Trophoblast cell (in vitro differentiated cells and primary cell): Measurements from ENCODE around the gene TANK.

Experiments used
- DNase-seq, 2 donors: peaks; one replicate each; pipeline ENCODE4 v3.0.0-alpha.2; 2016
- H2AFZ ChIP-seq: 2 replicates; pipeline ENCODE4 v1.6.1; 2013; ENCODE audit warnings: low read length, moderate library complexity, mild to moderate bottlenecking; ENCODE audit not compliant: insufficient read depth, poor library complexity
- H2AK5ac ChIP-seq: 2 replicates; pipeline ENCODE4 v1.6.1; 2013; ENCODE audit warnings: mild to moderate bottlenecking, low read length
- H2BK120ac ChIP-seq: 2 replicates; pipeline ENCODE4 v1.6.1; 2013; ENCODE audit warnings: low read length, mild to moderate bottlenecking, moderate library complexity; ENCODE audit not compliant: insufficient read depth, poor library complexity
- H2BK12ac ChIP-seq: 2 replicates; pipeline ENCODE4 v1.6.1; 2013; ENCODE audit warnings: mild to moderate bottlenecking, low read length, moderate library complexity
- H2BK5ac ChIP-seq: 2 replicates; pipeline ENCODE4 v1.6.1; 2013; ENCODE audit warnings: low read length, low read depth, moderate library complexity, mild to moderate bottlenecking; ENCODE audit not compliant: poor library complexity
- H3K14ac ChIP-seq: 2 replicates; pipeline ENCODE4 v1.6.1; 2013; ENCODE audit warnings: mild to moderate bottlenecking, low read length
- H3K18ac ChIP-seq: 2 replicates; pipeline ENCODE4 v1.6.1; 2013; ENCODE audit warnings: mild to moderate bottlenecking, low read length
- H3K23ac ChIP-seq: 2 replicates; pipeline ENCODE4 v1.6.1; 2013; ENCODE audit warnings: low read length
- H3K27ac ChIP-seq: 2 replicates; pipeline ENCODE4 v1.5.1; 2013; ENCODE audit warnings: low read depth, mild to moderate bottlenecking, inconsistent platforms, low read length, moderate library complexity
- H3K27me3 ChIP-seq: 2 replicates; pipeline ENCODE4 v1.6.1; 2013; ENCODE audit warnings: inconsistent platforms, mild to moderate bottlenecking, low read length, moderate library complexity; ENCODE audit not compliant: insufficient read depth
- H3K36me3 ChIP-seq, 2 experiments: 1 replicate in 1 of 2; 2 replicates in 1 of 2; pipeline ENCODE4 v1.6.1; 2013; ENCODE audit warnings: low read length in 2 of 2, mild to moderate bottlenecking in 2 of 2, moderate library complexity in 1 of 2; ENCODE audit not compliant: insufficient read depth in 2 of 2, control insufficient read depth in 1 of 2
- H3K4ac ChIP-seq: 2 replicates; pipeline ENCODE4 v1.6.1; 2013; ENCODE audit warnings: low read depth, mild to moderate bottlenecking, low read length, moderate library complexity
- H3K4me1 ChIP-seq, 2 experiments: 1 replicate in 1 of 2; 2 replicates in 1 of 2; pipeline ENCODE4 v1.6.1; 2013; ENCODE audit warnings: low read length in 2 of 2, mild to moderate bottlenecking in 2 of 2, moderate library complexity in 1 of 2; ENCODE audit not compliant: insufficient read depth in 2 of 2, control insufficient read depth in 1 of 2
- H3K4me2 ChIP-seq: 2 replicates; pipeline ENCODE4 v1.6.1; 2013; ENCODE audit warnings: inconsistent platforms, mild to moderate bottlenecking, low read length, moderate library complexity
- H3K4me3 ChIP-seq: 2 replicates; pipeline ENCODE4 v1.5.1; 2013; ENCODE audit warnings: mild to moderate bottlenecking, low read depth, low read length, inconsistent platforms
- H3K79me1 ChIP-seq: one replicate; pipeline ENCODE4 v1.6.1; 2013; ENCODE audit warnings: low read length
- H3K79me2 ChIP-seq: 2 replicates; pipeline ENCODE4 v1.6.1; 2013; ENCODE audit warnings: low read length, mild to moderate bottlenecking; ENCODE audit not compliant: control insufficient read depth, insufficient read depth, poor library complexity
- H3K9ac ChIP-seq: 2 replicates; pipeline ENCODE4 v1.6.1; 2013; ENCODE audit warnings: mild to moderate bottlenecking, low read length
- H3K9me3 ChIP-seq: 2 replicates; pipeline ENCODE4 v1.6.1; 2013; ENCODE audit warnings: low read depth, mild to moderate bottlenecking, control low read depth, inconsistent platforms, low read length; ENCODE audit not compliant: insufficient read depth
- H4K12ac ChIP-seq: 2 replicates; pipeline ENCODE4 v1.6.1; 2013; ENCODE audit warnings: low read depth, mild to moderate bottlenecking, low read length, moderate library complexity
- H4K8ac ChIP-seq: 2 replicates; pipeline ENCODE4 v1.6.1; 2013; ENCODE audit warnings: low read depth, mild to moderate bottlenecking, low read length, moderate library complexity
- H4K91ac ChIP-seq: one replicate; pipeline ENCODE4 v1.6.1; 2013; ENCODE audit warnings: low read depth, mild to moderate bottlenecking, low read length, moderate library complexity
- WGBS: extraction: QIAGEN DNeasy Blood & Tissue Kit; methylation state at CpG from one replicate; pipeline ENCODE4 v1.1.7; 2013; ENCODE audit warnings: missing lambda C conversion rate; ENCODE audit not compliant: insufficient read length, insufficient coverage; ENCODE audit errors: extremely low coverage; 5-methylcytosine and 5-hydroxymethylcytosine counted together

TANK gene

DNA sequence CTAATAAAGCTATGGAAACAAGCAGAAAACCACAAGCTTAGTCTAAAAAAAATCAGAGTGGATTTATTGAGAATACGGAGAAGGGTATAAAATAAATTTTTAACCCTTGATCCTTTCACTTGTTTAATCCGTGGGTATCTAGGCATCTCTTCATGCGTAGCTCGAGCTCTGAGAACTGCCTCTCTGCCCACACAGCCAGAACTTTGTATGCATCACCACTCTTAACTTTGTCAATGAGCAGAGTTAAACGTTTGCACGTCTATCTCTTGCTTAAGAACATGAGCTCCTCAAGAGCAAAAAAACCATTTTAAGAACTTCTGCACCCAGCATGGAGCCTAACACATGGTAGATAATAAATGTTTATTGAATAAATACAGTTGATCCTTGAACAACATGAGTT, 26.9 kb upstream of the TANK start:
- H3K27me3 ChIP-seq: no peaks in the 10 kb centered on the region
- H3K79me2 ChIP-seq: peaks cover 1% of the 10 kb centered on the region
- H3K23ac ChIP-seq: no peak overlapping the region
- H3K36me3 ChIP-seq: no peaks in the 10 kb centered on the region
- DNase-seq: no peak
- no peak overlapping the region for H2BK120ac ChIP-seq
- no peaks in the 10 kb centered on the region for H3K9me3 ChIP-seq
- no peak overlapping the region for H3K4ac ChIP-seq
- no peak overlapping the region for H2AFZ ChIP-seq
- H3K79me1 ChIP-seq: peaks cover 8% of the 10 kb centered on the region
- H4K91ac ChIP-seq: no peak overlapping the region
- peak overlapping the region; percentile 95 for H2BK12ac ChIP-seq
- H3K18ac ChIP-seq: no peak overlapping the region
- H3K14ac ChIP-seq: no peak overlapping the region
- H4K12ac ChIP-seq: no peak overlapping the region
- WGBS: no CpG with 5 or more reads among the region's 6 CpGs
- H4K8ac ChIP-seq: no peak overlapping the region
- H3K4me2 ChIP-seq: no peak overlapping the region
- no peak overlapping the region for H3K4me3 ChIP-seq
- no peak overlapping the region for H2BK5ac ChIP-seq
- H3K9ac ChIP-seq: no peak overlapping the region
- H2AK5ac ChIP-seq: no peak overlapping the region
- no peak overlapping the region for H3K27ac ChIP-seq
- peaks cover 6 to 9% of the 10 kb centered on the region in 2 experiments for H3K4me1 ChIP-seq

DNA sequence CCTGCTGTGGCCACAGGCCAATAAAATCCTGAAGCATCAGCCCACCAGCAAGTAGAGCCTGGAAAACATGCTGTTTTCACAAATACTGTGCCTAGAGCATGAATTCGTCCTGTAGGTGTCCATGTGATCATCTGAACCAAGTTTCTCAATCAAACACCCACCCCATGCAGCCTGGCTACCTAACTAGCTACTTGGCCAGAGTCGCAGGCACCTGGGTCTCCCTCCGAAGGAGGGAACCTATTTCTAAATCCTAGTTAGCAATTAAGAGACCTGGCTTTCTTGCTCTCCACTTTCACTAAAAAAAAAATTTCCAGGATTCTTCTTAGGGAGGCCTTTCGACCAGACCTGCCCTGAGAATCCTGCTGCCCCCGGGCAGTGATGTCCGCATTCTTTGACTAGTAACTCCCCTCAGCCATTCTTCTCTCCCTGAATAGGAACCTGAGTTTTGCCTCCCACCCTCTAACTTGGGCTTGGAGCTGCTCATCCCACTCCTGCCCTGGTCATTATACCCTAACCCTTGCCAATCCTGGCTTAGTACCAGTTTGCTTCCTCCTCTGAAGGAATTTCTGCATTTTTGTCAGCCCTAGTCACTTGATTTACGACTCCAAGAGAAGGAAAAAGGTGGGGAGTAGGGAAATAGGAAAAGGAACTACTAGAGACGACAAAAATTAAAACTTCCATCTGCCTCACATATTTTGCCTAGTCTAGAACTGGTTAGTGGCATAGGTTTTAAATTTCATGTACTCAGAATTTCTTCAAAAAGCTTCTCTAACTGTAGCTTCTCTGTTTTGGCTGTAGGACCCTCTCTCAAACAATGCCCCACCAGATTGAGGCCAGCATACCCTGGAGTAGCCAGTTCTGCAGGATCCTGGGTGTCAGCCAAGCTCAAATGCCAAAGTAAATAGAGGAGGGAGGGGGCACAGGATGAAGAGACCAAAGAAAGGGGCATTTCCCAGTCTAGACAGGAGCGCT, 25.4 kb upstream of the TANK start:
- H3K79me1 ChIP-seq: peaks cover 8% of the 10 kb centered on the region

DNA sequence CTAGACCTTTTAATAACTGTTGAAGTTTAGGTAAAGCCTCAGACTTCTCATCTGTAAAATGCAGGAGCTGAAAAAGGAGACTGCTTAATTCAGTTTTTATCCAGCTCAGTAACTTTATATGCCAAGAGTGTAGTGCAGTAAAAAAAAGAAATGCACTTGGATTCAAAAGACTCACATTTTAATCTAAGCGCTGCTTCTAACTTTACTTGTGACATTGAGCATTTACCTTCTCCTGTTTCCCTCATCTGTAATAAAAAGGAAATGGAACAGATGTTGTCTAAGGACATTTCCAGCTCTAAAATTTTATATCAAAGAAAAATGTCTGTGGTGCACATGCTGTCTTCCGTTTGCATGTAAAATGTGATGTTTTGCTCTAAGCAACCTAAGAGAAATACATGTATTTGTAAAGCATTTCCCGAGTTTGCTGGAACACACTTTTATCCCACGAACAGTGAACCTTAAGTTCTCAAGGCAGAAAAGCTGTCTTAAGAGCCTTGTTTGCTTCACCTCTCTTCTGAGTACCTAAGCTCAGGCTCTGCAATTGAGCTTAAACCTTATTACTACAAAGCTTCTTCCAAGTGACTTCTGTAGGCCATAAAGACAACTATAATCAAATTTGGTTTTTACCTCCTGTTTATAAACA, 24.2 kb upstream of the TANK start:
- Histone ChIP-seq H4K12ac (no peak overlapping the region), H3K9me3 (no peaks in the 10 kb centered on the region), H4K8ac (no peak overlapping the region), H2BK12ac (no peak overlapping the region), H2BK5ac (no peak overlapping the region), H2AK5ac (no peak overlapping the region), H3K4ac (no peak overlapping the region), H3K4me2 (no peak overlapping the region), H3K23ac (no peak overlapping the region), H3K36me3 (no peaks in the 10 kb centered on the region), H3K27ac (peak overlapping the region; percentile 3), H2BK120ac (no peak overlapping the region), H3K9ac (no peak overlapping the region), H3K79me1 (peaks cover 8% of the 10 kb centered on the region), H3K4me3 (no peak overlapping the region), H4K91ac (no peak overlapping the region), H2AFZ (no peak overlapping the region), H3K14ac (no peak overlapping the region), H3K4me1 (peaks cover 6 to 9% of the 10 kb centered on the region in 2 experiments), H3K79me2 (peaks cover 1% of the 10 kb centered on the region), H3K18ac (no peak overlapping the region), H3K27me3 (no peaks in the 10 kb centered on the region)
- no peak for DNase-seq
- no CpG with 5 or more reads among the region's 4 CpGs for WGBS

More for the DNA sequence above, 25.4 kb upstream of the TANK start:
- Histone ChIP-seq H3K9me3 (no peaks in the 10 kb centered on the region), H3K4me3 (no peak overlapping the region), H3K36me3 (no peaks in the 10 kb centered on the region), H3K14ac (peak overlapping the region; percentile 75), H2BK12ac (peak overlapping the region; percentile 97), H2BK120ac (peak overlapping the region; percentile 75), H3K4me2 (peak overlapping the region; percentile 37), H3K23ac (no peak overlapping the region), H3K4ac (no peak overlapping the region), H3K9ac (no peak overlapping the region), H4K12ac (peak overlapping the region; percentile 83), H3K18ac (peak overlapping the region; percentile 25), H4K91ac (peak overlapping the region; percentile 83), H2AFZ (peak overlapping the region; percentile 70), H2BK5ac (peak overlapping the region; percentile 94), H3K27ac (peak overlapping the region; percentile 88), H4K8ac (peak overlapping the region; percentile 47), H3K4me1 (peaks cover 6 to 9% of the 10 kb centered on the region in 2 experiments), H3K79me2 (peaks cover 1% of the 10 kb centered on the region), H2AK5ac (peak overlapping the region; percentile 7), H3K27me3 (no peaks in the 10 kb centered on the region)
- no CpG with 5 or more reads among the region's 9 CpGs for WGBS
- peak; percentile 49 to 66 for DNase-seq

DNA sequence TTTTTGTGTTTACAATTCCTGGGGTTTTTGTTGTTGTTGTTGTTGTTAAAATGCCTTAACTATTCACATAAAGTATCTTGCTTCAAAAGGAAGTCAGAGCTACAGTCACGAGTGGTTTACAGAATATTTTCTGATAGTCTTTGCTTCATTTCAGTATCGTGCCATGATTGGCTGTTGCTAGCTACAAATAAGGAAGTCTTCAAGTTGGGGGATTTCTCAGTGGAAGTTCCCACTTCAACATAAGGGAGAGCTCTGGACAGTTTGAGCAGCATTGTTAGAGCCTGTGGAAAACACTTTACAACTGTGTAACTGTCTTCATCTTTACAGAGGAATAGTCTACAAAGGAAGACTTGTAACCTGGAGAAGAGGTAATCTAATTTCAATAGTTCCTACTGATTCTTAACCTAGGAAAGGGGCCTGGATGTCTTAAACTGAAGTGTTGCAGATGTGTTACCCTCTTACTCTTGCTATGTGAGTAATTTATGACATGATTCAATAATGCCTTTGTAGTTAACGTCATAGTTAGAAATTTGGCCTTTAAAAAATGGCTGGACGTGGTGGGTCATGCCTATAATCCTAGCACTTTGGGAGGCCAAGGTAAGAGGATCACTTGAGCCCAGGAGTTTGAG, 23.4 kb upstream of the TANK start:
- H3K14ac ChIP-seq: no peak overlapping the region
- peaks cover 6 to 9% of the 10 kb centered on the region in 2 experiments for H3K4me1 ChIP-seq
- no peak overlapping the region for H3K4ac ChIP-seq
- no peak overlapping the region for H4K91ac ChIP-seq
- H3K27ac ChIP-seq: peak overlapping the region; percentile 52
- H3K27me3 ChIP-seq: no peaks in the 10 kb centered on the region
- peak; percentile 5 to 44 for DNase-seq
- no peak overlapping the region for H2BK120ac ChIP-seq
- H3K9me3 ChIP-seq: no peaks in the 10 kb centered on the region
- H3K18ac ChIP-seq: no peak overlapping the region
- H4K12ac ChIP-seq: no peak overlapping the region
- no peak overlapping the region for H2AFZ ChIP-seq
- no peak overlapping the region for H2BK12ac ChIP-seq
- H4K8ac ChIP-seq: peak overlapping the region; percentile 19
- H3K23ac ChIP-seq: no peak overlapping the region
- H3K4me3 ChIP-seq: no peak overlapping the region
- peaks cover 1% of the 10 kb centered on the region for H3K79me2 ChIP-seq
- no peak overlapping the region for H2AK5ac ChIP-seq
- no peak overlapping the region for H3K9ac ChIP-seq
- H3K4me2 ChIP-seq: no peak overlapping the region
- H3K79me1 ChIP-seq: peaks cover 8% of the 10 kb centered on the region
- H3K36me3 ChIP-seq: no peaks in the 10 kb centered on the region
- WGBS: no CpG with 5 or more reads among the region's 4 CpGs
- no peak overlapping the region for H2BK5ac ChIP-seq
